Measurements from ENCODE around the gene GOLGA5. TPM values are rescaled to one million over a fixed set of nuclear protein-coding genes. Genes with fewer than 3 reads are reported as not detected.

Gene GOLGA5
- total RNA-seq (2022; extraction: Qiagen RNA extraction; ENCODE audit: low read depth) = 23.5 to 35.0 TPM (median 28.0 TPM) in 5 replicates

GRCh38 chr14:92793709-92794546 lies at the start of gene GOLGA5:
Gene GOLGA5, plus strand, starts transcription at chr14:92794305. Its CDS starts 3,133 bp downstream, at chr14:92797438.

GRCh38 chr14:92748259-92749016 lies 45.7 kb upstream of the GOLGA5 start, which contains the start of gene LGMN:
Gene LGMN, minus strand, starts transcription at chr14:92748627. Its CDS starts 15,841 bp downstream, at chr14:92732786.

Other genes with a start within 250 kb of the GOLGA5 start
- gene LGMN, start 45.7 kb upstream of the GOLGA5 start, total RNA-seq (2022; extraction: Qiagen RNA extraction; ENCODE audit: low read depth) = 46.4 to 63.3 TPM (median 59.4 TPM) in 5 replicates
- gene CHGA, start 128.8 kb downstream of the GOLGA5 start, total RNA-seq (2022; extraction: Qiagen RNA extraction; ENCODE audit: low read depth) = 0.93 to 2.2 TPM (median 1.5 TPM) in 5 replicates